KOPT-K1 (cell line): Measurements from ENCODE around the gene DUOXA1.

Source experiments
- H3K27ac ChIP-seq: fragments of 200-600 bp; sonication (generic); 2 replicates; pipeline ENCODE4 v1.5.1; 2016; ENCODE audit warnings: antibody characterized with exemption, mild to moderate bottlenecking, low read depth, low read length; ENCODE audit not compliant: poor library complexity, severe bottlenecking
- H3K36me3 ChIP-seq: fragments of 200-600 bp; sonication (generic); 2 replicates; pipeline ENCODE4 v1.5.1; 2017; ENCODE audit warnings: antibody characterized with exemption, mild to moderate bottlenecking, low read length, moderate library complexity; ENCODE audit not compliant: insufficient read depth
- H3K9me3 ChIP-seq: fragments of 200-600 bp; sonication (generic); 2 replicates; pipeline ENCODE4 v1.5.1; 2017; ENCODE audit warnings: antibody characterized with exemption, low read length, mild to moderate bottlenecking; ENCODE audit not compliant: insufficient read depth, poor library complexity, severe bottlenecking

DUOXA1 gene

GRCh38 chr15:45161666-45162065 lies 32.0 kb upstream of the DUOXA1 start:
- no peak overlapping the region for H3K27ac ChIP-seq
- H3K36me3 ChIP-seq: no peaks in the 10 kb centered on the region
- H3K9me3 ChIP-seq: no peaks in the 10 kb centered on the region

- no peaks in the 10 kb centered on the region for H3K9me3 ChIP-seq
- H3K36me3 ChIP-seq: no peaks in the 10 kb centered on the region
- no peak overlapping the region for H3K27ac ChIP-seq
Observed at GRCh38 chr15:45157974-45158373, 28.3 kb upstream of the DUOXA1 start.

- Histone ChIP-seq H3K36me3 (no peaks in the 10 kb centered on the region), H3K27ac (no peak overlapping the region), H3K9me3 (no peaks in the 10 kb centered on the region)
Observed at GRCh38 chr15:45156744-45157455, 27.2 kb upstream of the DUOXA1 start.

- H3K27ac ChIP-seq: no peak overlapping the region
- H3K9me3 ChIP-seq: no peaks in the 10 kb centered on the region
- no peaks in the 10 kb centered on the region for H3K36me3 ChIP-seq
Observed at GRCh38 chr15:45155739-45156138, 26.1 kb upstream of the DUOXA1 start.

- no peak overlapping the region for H3K27ac ChIP-seq
- H3K36me3 ChIP-seq: no peaks in the 10 kb centered on the region
- no peaks in the 10 kb centered on the region for H3K9me3 ChIP-seq
Observed at GRCh38 chr15:45151998-45152828, 22.5 kb upstream of the DUOXA1 start.

GRCh38 chr15:45150997-45151396 lies 21.3 kb upstream of the DUOXA1 start:
- H3K36me3 ChIP-seq: no peaks in the 10 kb centered on the region
- no peaks in the 10 kb centered on the region for H3K9me3 ChIP-seq
- H3K27ac ChIP-seq: no peak overlapping the region

GRCh38 chr15:45150481-45150880 lies 20.8 kb upstream of the DUOXA1 start:
- no peaks in the 10 kb centered on the region for H3K9me3 ChIP-seq
- H3K27ac ChIP-seq: no peak overlapping the region
- no peaks in the 10 kb centered on the region for H3K36me3 ChIP-seq

- H3K36me3 ChIP-seq: no peaks in the 10 kb centered on the region
- H3K27ac ChIP-seq: no peak overlapping the region
- no peaks in the 10 kb centered on the region for H3K9me3 ChIP-seq
Observed at GRCh38 chr15:45149060-45149459, 19.4 kb upstream of the DUOXA1 start.

GRCh38 chr15:45148076-45149059 lies 18.7 kb upstream of the DUOXA1 start:
- H3K36me3 ChIP-seq: no peaks in the 10 kb centered on the region
- no peaks in the 10 kb centered on the region for H3K9me3 ChIP-seq
- no peak overlapping the region for H3K27ac ChIP-seq

- Histone ChIP-seq H3K36me3 (no peaks in the 10 kb centered on the region), H3K9me3 (no peaks in the 10 kb centered on the region), H3K27ac (no peak overlapping the region)
Observed at GRCh38 chr15:45147606-45148005, 17.9 kb upstream of the DUOXA1 start.

GRCh38 chr15:45146405-45146804 lies 16.7 kb upstream of the DUOXA1 start:
- Histone ChIP-seq H3K27ac (no peak overlapping the region), H3K36me3 (no peaks in the 10 kb centered on the region), H3K9me3 (no peaks in the 10 kb centered on the region)

- Histone ChIP-seq H3K27ac (no peak overlapping the region), H3K36me3 (no peaks in the 10 kb centered on the region), H3K9me3 (no peaks in the 10 kb centered on the region)
Observed at GRCh38 chr15:45144775-45145174, 15.1 kb upstream of the DUOXA1 start.

- Histone ChIP-seq H3K9me3 (no peaks in the 10 kb centered on the region), H3K27ac (no peak overlapping the region), H3K36me3 (no peaks in the 10 kb centered on the region)
Observed at GRCh38 chr15:45143946-45144345, 14.3 kb upstream of the DUOXA1 start.

- Histone ChIP-seq H3K27ac (no peak overlapping the region), H3K36me3 (no peaks in the 10 kb centered on the region), H3K9me3 (no peaks in the 10 kb centered on the region)
Observed at GRCh38 chr15:45143056-45143455, 13.4 kb upstream of the DUOXA1 start.

- Histone ChIP-seq H3K27ac (no peak overlapping the region), H3K9me3 (no peaks in the 10 kb centered on the region), H3K36me3 (no peaks in the 10 kb centered on the region)
Observed at GRCh38 chr15:45141386-45141785, 11.7 kb upstream of the DUOXA1 start.
